HS-27A (cell line): ENCODE measurements around the gene CRHR1.

Experiments
- DNase-seq: peaks from one replicate; pipeline ENCODE4 v3.0.0-alpha.2; 2012; ENCODE audit warnings: low read depth, missing footprints

The CRHR1 gene

DNA sequence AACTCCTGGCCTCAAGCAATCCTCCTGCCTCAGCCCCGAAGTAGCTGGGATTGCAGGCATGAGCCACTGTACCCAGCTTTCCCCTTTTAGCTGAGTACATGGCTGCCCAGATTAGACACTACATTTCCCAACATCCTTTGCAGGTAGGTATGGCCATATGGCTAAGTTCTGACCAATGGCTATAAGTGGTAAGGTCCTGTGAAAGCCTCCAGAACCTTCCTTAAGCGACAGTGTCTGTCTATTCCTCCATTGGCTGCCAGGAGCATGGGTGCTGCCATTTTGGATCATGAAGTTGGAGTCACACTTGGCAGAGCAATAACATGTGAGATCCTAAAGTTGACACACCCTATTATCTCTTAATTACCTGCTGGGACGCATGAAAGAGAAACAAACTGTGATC is 24.4 kb upstream of the CRHR1 start:
- no peak for DNase-seq

DNA sequence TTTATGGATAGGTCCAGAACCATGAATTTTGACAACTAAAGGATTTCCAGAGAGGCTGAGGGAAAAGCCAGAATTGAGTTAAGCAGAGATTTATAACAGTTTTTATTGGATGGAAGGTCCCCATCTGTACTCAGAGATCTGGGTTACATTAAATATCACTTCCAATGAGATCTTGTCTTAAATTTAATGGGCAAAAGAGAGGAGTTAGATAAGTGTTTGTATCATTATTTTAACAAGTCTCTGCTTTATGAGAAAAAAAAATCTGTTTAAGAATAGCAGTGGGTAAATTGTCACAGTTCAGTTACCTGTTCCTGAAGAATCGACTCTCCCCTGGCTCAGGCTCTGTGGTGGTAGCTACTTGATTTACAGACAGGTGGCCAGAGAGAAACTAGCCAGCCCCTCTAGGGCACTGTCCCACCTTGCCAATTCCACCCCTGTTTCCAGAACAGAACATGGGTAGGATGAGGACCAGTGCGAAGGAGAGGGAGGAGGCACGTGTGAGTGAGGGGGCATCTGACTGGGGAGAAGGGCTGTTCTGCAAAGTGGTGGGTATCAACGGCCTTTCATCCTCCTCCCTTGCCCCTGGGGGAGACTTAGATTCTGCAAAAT is 22.1 kb upstream of the CRHR1 start:
- no peak for DNase-seq

- no peak for DNase-seq
These were observed 20.9 kb upstream of the CRHR1 start for GRCh38 chr17:45763182-45763581.

GRCh38 chr17:45764479-45764878 is 19.6 kb upstream of the CRHR1 start:
- no peak for DNase-seq

DNA sequence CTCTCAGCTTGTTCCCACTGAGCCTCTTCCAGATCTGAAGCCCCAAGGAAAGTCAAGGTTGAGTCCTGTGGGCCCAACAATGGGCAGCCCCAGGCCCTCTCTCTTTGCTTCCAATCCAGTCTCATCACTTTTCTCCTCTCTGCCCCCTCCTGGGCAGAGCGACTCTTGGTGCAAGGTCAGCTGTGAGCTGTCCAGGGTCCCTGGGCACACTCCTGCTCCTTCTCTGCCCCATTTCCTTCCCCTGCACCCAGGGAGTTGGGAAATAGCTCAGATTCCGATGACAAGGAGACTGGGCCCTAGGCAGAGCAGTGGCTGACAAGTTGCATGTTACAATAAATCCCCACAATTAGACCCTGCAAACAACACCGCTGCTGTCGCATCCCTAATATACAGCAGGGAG is 16.1 kb upstream of the CRHR1 start:
- no peak for DNase-seq

DNA sequence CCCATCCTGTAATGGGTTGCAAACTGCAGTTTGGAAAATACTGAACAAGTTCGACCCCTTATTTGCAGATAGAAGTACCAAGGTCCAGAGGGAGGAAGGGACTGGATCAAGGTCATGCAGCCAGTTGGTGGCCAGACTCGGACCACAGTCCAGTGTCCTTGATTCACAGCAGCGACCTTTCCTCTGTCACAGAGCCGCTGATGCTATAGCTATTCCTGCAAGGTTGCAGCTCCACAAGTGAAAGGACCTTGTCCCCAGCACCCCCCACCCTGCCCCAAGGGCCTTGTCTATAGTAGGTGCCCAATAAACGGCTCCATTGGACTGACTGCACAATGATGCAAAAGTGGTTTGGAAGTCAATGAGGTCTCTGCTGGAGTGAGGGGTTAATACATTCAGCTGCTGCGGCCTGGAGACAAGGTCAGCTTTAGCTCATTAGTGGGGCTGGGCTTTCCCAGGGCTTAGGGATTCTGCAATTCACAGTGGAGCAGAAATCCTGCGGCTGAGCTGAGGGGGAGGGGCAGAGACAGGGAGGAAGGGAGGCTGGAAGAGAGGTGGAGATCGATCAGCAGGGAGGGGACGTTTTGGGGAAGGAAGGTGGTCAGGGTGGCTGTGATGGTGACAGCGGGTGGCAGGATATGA is 13.4 kb upstream of the CRHR1 start:
- DNase-seq = no peak

GRCh38 chr17:45771271-45771959 is 12.7 kb upstream of the CRHR1 start:
- no peak for DNase-seq

DNA sequence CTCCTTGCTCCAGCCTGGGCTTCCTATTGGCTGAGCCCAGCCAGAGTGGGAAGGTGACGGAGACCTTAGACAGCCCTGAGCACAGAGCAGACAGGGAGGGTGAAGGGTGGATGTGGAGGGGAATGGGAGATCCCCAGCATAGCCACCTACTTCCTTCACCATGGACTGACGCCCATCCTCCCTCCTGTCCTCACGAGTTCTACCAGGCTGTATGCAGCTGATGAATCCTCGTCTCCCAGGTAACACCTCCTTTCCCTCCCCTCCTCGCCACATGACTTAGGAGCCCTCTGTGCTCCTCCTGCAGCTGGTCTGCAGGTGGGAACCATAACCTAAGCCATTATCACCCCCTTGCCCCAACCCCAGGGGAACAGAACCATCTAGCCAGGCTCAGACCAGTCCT is 9.0 kb upstream of the CRHR1 start:
- DNase-seq = no peak

DNA sequence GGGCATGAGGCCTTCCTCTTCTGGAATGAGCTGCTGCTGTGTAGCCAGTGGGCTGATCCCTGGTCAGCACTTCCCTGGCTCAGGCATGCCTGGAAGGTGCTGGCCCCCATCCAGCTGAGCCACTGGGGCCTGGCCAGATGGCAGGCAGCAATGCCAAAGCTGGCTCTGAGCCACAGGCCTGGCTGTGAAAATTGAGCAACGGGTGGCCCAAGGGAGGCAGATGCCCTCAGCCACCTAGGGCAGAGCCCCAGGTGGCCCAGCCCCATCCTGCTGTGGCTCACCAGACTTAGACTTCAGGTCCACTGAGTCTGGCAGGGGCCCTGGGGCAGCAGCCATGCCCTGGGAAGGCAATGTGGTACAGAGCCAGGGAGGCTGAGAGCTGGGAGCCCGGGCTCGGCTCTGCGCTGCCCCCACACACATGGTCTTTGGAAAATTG is 8.5 kb upstream of the CRHR1 start:
- no peak for DNase-seq

- no peak for DNase-seq
These were observed 7.2 kb upstream of the CRHR1 start for GRCh38 chr17:45776896-45777295.

GRCh38 chr17:45777388-45777787 is 6.7 kb upstream of the CRHR1 start:
- DNase-seq = no peak

DNA sequence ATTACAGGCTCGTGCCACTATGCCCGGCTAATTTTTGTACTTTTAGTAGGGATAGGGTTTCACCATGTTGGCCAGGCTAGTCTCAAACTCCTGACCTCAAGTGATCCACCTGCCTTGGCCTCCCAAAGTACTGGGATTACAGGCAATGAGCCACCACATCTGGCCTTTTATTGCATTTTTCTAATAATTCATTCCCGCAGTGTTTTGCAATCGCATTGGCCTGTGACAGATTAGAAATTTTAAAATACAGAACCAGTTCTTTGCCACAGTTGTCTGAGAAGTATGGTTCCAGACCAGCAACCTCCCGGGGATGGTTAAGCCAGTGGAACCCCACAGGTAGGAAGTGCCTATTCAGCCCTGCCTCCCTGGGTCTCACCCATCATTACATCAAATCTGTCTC is 3.2 kb upstream of the CRHR1 start:
- no peak for DNase-seq

GRCh38 chr17:45782889-45783592 is 1.1 kb upstream of the CRHR1 start:
- DNase-seq = no peak

- DNase-seq = no peak
These were observed 377 bp upstream of the CRHR1 start for GRCh38 chr17:45783593-45784292.

- no peak for DNase-seq
These were observed 790 bp downstream of the CRHR1 start for GRCh38 chr17:45784741-45785479.

DNA sequence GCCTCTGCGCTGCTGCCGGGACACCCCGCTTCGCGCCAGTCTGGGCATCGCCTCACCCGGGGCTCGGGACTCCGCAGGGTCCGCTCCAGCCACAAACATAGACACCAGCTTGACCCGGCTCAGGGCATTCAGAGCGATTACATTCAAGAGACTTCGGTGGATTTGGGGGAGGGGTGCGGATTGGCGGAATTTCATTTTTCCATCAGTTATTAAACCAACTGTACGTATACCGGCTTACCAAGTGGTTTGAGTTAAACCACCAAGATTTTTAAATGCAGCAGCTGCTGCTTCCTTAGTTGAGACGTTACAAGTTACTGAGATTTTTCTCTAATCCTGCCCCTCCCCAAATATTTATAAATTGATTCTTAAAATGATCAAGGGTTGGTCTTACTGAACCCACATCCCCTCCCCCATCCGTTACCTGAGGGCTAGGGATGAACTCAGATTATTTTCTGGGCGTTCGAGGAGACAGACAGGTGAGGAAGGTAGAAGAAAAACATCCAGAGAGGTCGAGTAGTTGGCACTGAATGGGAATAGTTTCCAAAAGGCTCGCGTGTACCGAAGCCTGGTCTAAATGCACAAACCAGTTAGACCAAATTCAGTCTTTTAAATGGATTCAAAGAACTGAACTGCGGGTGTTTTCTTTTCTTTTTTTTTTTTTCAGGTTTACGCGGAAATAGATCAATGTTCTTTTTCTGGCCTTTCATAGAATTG is 1.5 kb downstream of the CRHR1 start:
- no peak for DNase-seq

DNA sequence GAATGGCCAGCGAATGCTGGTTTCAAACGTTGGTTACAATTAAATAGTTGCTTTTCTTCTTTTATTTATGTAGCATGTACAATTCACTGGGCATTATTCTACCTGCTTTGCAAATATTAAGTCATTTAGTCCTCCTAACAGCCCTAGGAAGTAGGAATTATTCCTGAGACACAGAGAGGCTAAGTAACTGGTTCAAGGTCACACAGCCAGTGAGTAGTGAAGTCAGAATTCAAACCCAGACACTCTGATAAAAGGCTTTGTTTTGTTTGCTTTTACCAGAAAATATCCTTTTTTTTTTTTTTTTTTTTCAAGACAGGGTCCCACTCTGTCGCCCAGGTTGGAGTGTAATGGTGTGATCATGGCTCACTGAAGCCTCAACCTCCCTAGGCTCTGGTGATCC is 2.2 kb downstream of the CRHR1 start:
- no peak for DNase-seq

- DNase-seq = no peak
These were observed 2.9 kb downstream of the CRHR1 start for GRCh38 chr17:45787044-45787443.

GRCh38 chr17:45787656-45788055 is 3.5 kb downstream of the CRHR1 start:
- no peak for DNase-seq

- no peak for DNase-seq
These were observed 3.9 kb downstream of the CRHR1 start for GRCh38 chr17:45788057-45788456.

GRCh38 chr17:45789874-45790273 is 5.8 kb downstream of the CRHR1 start:
- no peak for DNase-seq
